ENCODE measurements around the gene SEMA4C. TPM values are rescaled to one million over a fixed set of nuclear protein-coding genes. Genes with fewer than 3 reads are reported as not detected.
"Not testable (repeated sequence)": the region's sequence is repeated elsewhere in the genome, so short reads cannot be mapped to it uniquely, and the experiment has no call there.

Gene SEMA4C
- total and polyA plus RNA-seq, 2 experiments from 2014 or later = 27.9 to 53.6 TPM

GRCh38 chr2:96865654-96866053 is 4.2 kb downstream of the SEMA4C start:
- no peak for TF ChIP-seq CTCF (IDR thresholded peaks at IDR 0.05; ENCODE audit: low read depth, low read length)
- H3K27me3 ChIP-seq = no peaks in the 10 kb centered on the region
- H3K36me3 ChIP-seq = peaks cover 43% of the 10 kb centered on the region
- H3K4me1 ChIP-seq (ENCODE audit: low read depth) = peaks cover 1% of the 10 kb centered on the region
- H3K27ac ChIP-seq = no peak overlapping the region
- H3K9me3 ChIP-seq (ENCODE audit: low read depth) = no peaks in the 10 kb centered on the region
- no peak for DNase-seq (ENCODE audit: low read depth in 1 of 2, low spot score in 1 of 2)
- H3K4me3 ChIP-seq = no peak overlapping the region

- no peaks in the 10 kb centered on the region for H3K27me3 ChIP-seq
- H3K4me3 ChIP-seq = no peak overlapping the region
- H3K9me3 ChIP-seq (ENCODE audit: low read depth) = no peaks in the 10 kb centered on the region
- no peak for TF ChIP-seq CTCF (IDR thresholded peaks at IDR 0.05; ENCODE audit: low read depth, low read length)
- DNase-seq (ENCODE audit: low read depth in 1 of 2, low spot score in 1 of 2) = no peak
- no peak overlapping the region for H3K27ac ChIP-seq
- peaks cover 50% of the 10 kb centered on the region for H3K36me3 ChIP-seq
- no peaks in the 10 kb centered on the region for H3K4me1 ChIP-seq (ENCODE audit: low read depth)
Observed at GRCh38 chr2:96864343-96865091, 5.4 kb downstream of the SEMA4C start.

GRCh38 chr2:96863575-96864342 is 6.1 kb downstream of the SEMA4C start:
- no peak for DNase-seq (ENCODE audit: low read depth in 1 of 2, low spot score in 1 of 2)
- H3K9me3 ChIP-seq (ENCODE audit: low read depth) = no peaks in the 10 kb centered on the region
- peaks cover 50% of the 10 kb centered on the region for H3K36me3 ChIP-seq
- peaks cover 3% of the 10 kb centered on the region for H3K4me1 ChIP-seq (ENCODE audit: low read depth)
- TF ChIP-seq CTCF (IDR thresholded peaks at IDR 0.05; ENCODE audit: low read depth, low read length) = no peak
- H3K4me3 ChIP-seq = no peak overlapping the region
- H3K27me3 ChIP-seq = no peaks in the 10 kb centered on the region
- no peak overlapping the region for H3K27ac ChIP-seq

GRCh38 chr2:96863056-96863455 is 6.8 kb downstream of the SEMA4C start:
- DNase-seq (ENCODE audit: low read depth in 1 of 2, low spot score in 1 of 2); H3K4me1 ChIP-seq (ENCODE audit: low read depth); H3K27ac ChIP-seq; H3K27me3 ChIP-seq; H3K9me3 ChIP-seq (ENCODE audit: low read depth); H3K4me3 ChIP-seq: not testable (repeated sequence)
- peaks cover 50% of the 10 kb centered on the region for H3K36me3 ChIP-seq

GRCh38 chr2:96861074-96861473 is 8.8 kb downstream of the SEMA4C start:
- H3K36me3 ChIP-seq = peaks cover 50% of the 10 kb centered on the region

More at GRCh38 chr2:96861074-96861473, 8.8 kb downstream of the SEMA4C start:
- Histone ChIP-seq H3K27me3 (no peaks in the 10 kb centered on the region), H3K4me3 (no peak overlapping the region), H3K27ac (no peak overlapping the region), H3K4me1 (ENCODE audit: low read depth) (peaks cover 3% of the 10 kb centered on the region), H3K9me3 (ENCODE audit: low read depth) (no peaks in the 10 kb centered on the region)
- TF ChIP-seq CTCF (IDR thresholded peaks at IDR 0.05; ENCODE audit: low read depth, low read length) = no peak
- no peak for DNase-seq (ENCODE audit: low read depth in 1 of 2, low spot score in 1 of 2)

Data from cardiac muscle cell (in vitro differentiated cells and primary cell).